ENCODE data around the gene OR5F1.

GRCh38 chr11:55994525-55994924 is at the start of gene OR5F1:
- TF ChIP-seq CTCF (IDR thresholded peaks at IDR 0.05; ENCODE audit: insufficient read depth, low read length) (no peak), REST (IDR thresholded peaks at IDR 0.05; ENCODE audit: insufficient replicate concordance, low read depth) (no peak), POLR2AphosphoS5 (IDR thresholded peaks at IDR 0.05; ENCODE audit: low read depth) (no peak), SPI1 (IDR thresholded peaks at IDR 0.05; ENCODE audit: borderline replicate concordance, low read depth) (no peak)
